Sigmoid colon (tissue), 7 donors: ENCODE measurements around the gene NIPAL3. TPM values are rescaled to one million over a fixed set of nuclear protein-coding genes. Genes with fewer than 3 reads are reported as not detected.
"Not testable (repeated sequence)": the region's sequence is repeated elsewhere in the genome, so short reads cannot be mapped to it uniquely, and the experiment has no call there.

Experiments used
- DNase-seq: peaks from one replicate; pipeline ENCODE4 v3.0.0-alpha.2; 2019
- H3K27ac ChIP-seq, 4 donors: fragments of 200-600 bp; sonication (generic); one replicate each; pipeline ENCODE4 v1.5.1; 2016 to 2019; ENCODE audit warnings: mild to moderate bottlenecking in 1 of 4
- H3K27me3 ChIP-seq, 3 donors: fragments of 200-600 bp; sonication (generic); one replicate each; pipeline ENCODE4 v1.5.1; 2019; ENCODE audit warnings: mild to moderate bottlenecking in 1 of 3
- H3K36me3 ChIP-seq, 4 donors: fragments of 200-600 bp; sonication (generic); one replicate each; pipeline ENCODE4 v1.5.1; 2016 to 2019
- H3K4me1 ChIP-seq, 4 donors: fragments of 200-600 bp; sonication (generic); one replicate each; pipeline ENCODE4 v1.5.1; 2017 to 2019
- H3K4me3 ChIP-seq, 4 donors: fragments of 200-600 bp; sonication (generic); one replicate each; pipeline ENCODE4 v1.5.1; 2017 to 2019; ENCODE audit warnings: mild to moderate bottlenecking in 2 of 4, moderate library complexity in 1 of 4
- H3K9me3 ChIP-seq, 4 donors: fragments of 200-600 bp in 3 of 4; sonication (generic) in 3 of 4; one replicate each; pipeline versions ENCODE4 v1.5.1 to v1.6.1; 2013 to 2019
- EP300 ChIP-seq, 4 donors: sonication (generic); formaldehyde crosslinking; IDR thresholded peaks; one replicate each; pipeline ENCODE4 v1.6.1; 2017; ENCODE audit warnings: antibody characterized with exemption in 4 of 4
- POLR2A ChIP-seq, 2 donors: fragments of 450-650 bp; IDR thresholded peaks; one replicate each; pipeline ENCODE4 v1.6.1; 2016; ENCODE audit warnings: antibody characterized with exemption in 2 of 2, mild to moderate bottlenecking in 2 of 2, moderate library complexity in 2 of 2
- POLR2AphosphoS5 ChIP-seq, 4 donors: sonication (generic); formaldehyde crosslinking; IDR thresholded peaks; one replicate each; pipeline ENCODE4 v1.6.1; 2017; ENCODE audit warnings: antibody characterized with exemption in 4 of 4
- WGBS, 2 donors: extraction: QIAGEN DNeasy Blood & Tissue Kit; methylation state at CpG; one replicate each; pipeline ENCODE4 v1.1.7; 2013; 5-methylcytosine and 5-hydroxymethylcytosine counted together
- intact Hi-C: fragments of 100-400 bp; cut with DNase I; formaldehyde crosslinking; loops from one replicate; pipeline ENCODE4 v1.15.1; 2023
- polyA plus RNA-seq, 3 donors: library from polyadenylated mRNA; stranded (reverse); fragments of 200-250 nt; gene quantifications; one replicate each; pipeline ENCODE4 v1.2.3, GENCODE V29; 2013
- total RNA-seq, 4 donors: library from RNA; depleted of rRNA; stranded (reverse); fragments of >200 nt; gene quantifications; one replicate each; pipeline ENCODE4 v1.1.0, GENCODE V29; 2016
- TF ChIP-seq, protein P1 (sequence below), 4 experiments: fragments of 450-650 bp in 3 of 4; fragments of 200-600 bp in 1 of 4; IDR thresholded peaks; one replicate each; pipeline ENCODE4 v1.5.1; 2016 to 2019; ENCODE audit warnings: antibody characterized with exemption in 4 of 4, mild to moderate bottlenecking in 3 of 4, moderate library complexity in 2 of 4
- donor health status: healthy with polysubstance abuse.
- donor health status: Bipolar disorder and iron deficiency.
- donor health status: healthy.

Gene NIPAL3
- total and polyA plus RNA-seq, 7 donors = 5.8 to 53.2 (median 23.7) TPM

DNA sequence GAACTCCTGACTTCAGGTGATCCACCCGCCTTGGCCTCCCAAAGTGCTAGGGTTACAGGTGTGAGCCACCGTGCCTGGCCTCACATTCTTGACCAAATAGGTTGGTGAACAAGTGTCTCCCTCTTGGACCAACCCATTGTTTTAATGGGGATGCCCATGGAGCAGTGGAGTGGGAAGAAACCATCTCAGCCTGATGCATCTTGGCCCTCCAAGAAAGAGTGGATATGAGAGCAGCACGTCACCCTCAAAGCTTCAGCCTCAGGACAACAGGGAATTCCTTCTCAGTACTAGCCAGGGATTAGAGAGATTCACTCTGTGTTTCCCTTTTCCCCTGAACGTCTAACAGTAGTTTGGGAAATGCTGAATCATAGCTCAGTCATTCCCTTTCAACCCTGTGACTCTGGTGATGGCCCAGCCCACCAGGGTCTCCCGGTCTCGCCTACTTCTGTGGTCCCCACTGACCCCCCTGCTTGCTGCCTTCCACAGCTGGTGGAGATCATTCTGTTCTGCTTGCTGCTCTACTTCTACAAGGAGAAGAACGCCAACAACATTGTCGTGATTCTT lies 37.4 kb downstream of the NIPAL3 start:
- Histone ChIP-seq H3K9me3 (no peaks in the 10 kb centered on the region), H3K27me3 (no peaks in the 10 kb centered on the region), H3K36me3 (peaks cover 6 to 97% (median 25%) of the 10 kb centered on the region in 4 donors), H3K4me1 (no peaks in the 10 kb centered on the region), H3K27ac (no peak overlapping the region), H3K4me3 (no peak overlapping the region)
- intact Hi-C loops = no loop called here
- DNase-seq = no peak
- 90 to 92% methylated on average over 8 of the region's 8 CpGs for WGBS, 2 donors
- no peak for TF ChIP-seq POLR2A (IDR thresholded peaks at IDR 0.05)
- TF ChIP-seq, protein P1, sequence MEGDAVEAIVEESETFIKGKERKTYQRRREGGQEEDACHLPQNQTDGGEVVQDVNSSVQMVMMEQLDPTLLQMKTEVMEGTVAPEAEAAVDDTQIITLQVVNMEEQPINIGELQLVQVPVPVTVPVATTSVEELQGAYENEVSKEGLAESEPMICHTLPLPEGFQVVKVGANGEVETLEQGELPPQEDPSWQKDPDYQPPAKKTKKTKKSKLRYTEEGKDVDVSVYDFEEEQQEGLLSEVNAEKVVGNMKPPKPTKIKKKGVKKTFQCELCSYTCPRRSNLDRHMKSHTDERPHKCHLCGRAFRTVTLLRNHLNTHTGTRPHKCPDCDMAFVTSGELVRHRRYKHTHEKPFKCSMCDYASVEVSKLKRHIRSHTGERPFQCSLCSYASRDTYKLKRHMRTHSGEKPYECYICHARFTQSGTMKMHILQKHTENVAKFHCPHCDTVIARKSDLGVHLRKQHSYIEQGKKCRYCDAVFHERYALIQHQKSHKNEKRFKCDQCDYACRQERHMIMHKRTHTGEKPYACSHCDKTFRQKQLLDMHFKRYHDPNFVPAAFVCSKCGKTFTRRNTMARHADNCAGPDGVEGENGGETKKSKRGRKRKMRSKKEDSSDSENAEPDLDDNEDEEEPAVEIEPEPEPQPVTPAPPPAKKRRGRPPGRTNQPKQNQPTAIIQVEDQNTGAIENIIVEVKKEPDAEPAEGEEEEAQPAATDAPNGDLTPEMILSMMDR (IDR thresholded peaks at IDR 0.05) = no peak
- TF ChIP-seq EP300 (IDR thresholded peaks at IDR 0.05) = no peak
- TF ChIP-seq POLR2AphosphoS5 (IDR thresholded peaks at IDR 0.05) = no peak

DNA sequence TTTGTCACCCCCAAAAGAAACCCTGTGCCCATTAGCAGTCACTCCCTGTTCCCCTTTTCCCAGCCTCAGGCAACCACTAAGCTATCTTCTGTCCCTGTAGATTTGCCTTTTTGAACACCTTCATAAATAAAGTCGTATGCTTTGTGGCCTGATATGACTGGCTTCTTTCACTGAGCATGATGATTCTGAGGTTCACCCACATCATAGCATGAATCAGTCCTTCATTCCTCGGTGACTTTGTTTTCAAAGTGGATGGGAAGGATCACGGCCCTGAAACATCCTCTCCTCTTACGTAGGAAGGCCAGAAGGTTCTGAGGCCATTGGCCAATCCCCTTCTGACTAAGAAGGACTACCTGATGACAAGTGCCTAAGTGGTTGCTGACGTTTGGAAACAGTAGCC lies 39.1 kb downstream of the NIPAL3 start:
- no peaks in the 10 kb centered on the region for H3K27me3 ChIP-seq
- no peak overlapping the region for H3K27ac ChIP-seq
- no peak for DNase-seq
- no peak overlapping the region for H3K4me3 ChIP-seq
- H3K9me3 ChIP-seq = no peaks in the 10 kb centered on the region
- WGBS, 2 donors = 83 to 86% methylated on average over 5 of the region's 5 CpGs
- H3K36me3 ChIP-seq = peaks cover 6 to 98% (median 34%) of the 10 kb centered on the region in 4 donors
- no peak for TF ChIP-seq EP300 (IDR thresholded peaks at IDR 0.05)
- intact Hi-C loops = no loop called here
- H3K4me1 ChIP-seq = no peaks in the 10 kb centered on the region

DNA sequence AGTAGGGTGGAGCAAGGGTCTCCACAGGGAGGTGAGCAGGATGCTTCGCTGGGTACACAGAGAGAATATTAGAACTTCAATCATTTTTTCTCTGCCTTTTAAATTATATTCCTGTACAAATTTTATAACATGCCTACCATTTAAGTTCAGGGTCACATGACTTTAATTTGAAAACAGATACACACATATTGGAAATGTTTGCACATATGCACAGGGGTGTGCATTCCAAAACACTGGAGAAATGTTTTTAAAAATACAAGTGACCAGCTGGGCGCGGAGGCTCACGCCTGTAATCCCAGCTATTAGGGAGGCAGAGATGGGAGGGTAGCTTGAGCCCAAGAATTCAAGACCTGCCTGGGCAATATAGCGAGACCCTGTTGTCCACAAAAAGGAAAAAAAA lies 39.7 kb downstream of the NIPAL3 start:
- H3K9me3 ChIP-seq = no peaks in the 10 kb centered on the region
- WGBS, 2 donors = 97 to 98% methylated on average over 5 of the region's 5 CpGs
- peaks cover 6 to 98% (median 38%) of the 10 kb centered on the region in 4 donors for H3K36me3 ChIP-seq
- no peaks in the 10 kb centered on the region for H3K4me1 ChIP-seq
- intact Hi-C loops = no loop called here
- H3K27me3 ChIP-seq = no peaks in the 10 kb centered on the region
- H3K27ac ChIP-seq = no peak overlapping the region
- TF ChIP-seq EP300 (IDR thresholded peaks at IDR 0.05) (no peak), POLR2A (IDR thresholded peaks at IDR 0.05) (no peak), POLR2AphosphoS5 (IDR thresholded peaks at IDR 0.05) (no peak)
- TF ChIP-seq, protein P1 (IDR thresholded peaks at IDR 0.05) = no peak
- no peak for DNase-seq
- no peak overlapping the region for H3K4me3 ChIP-seq

DNA sequence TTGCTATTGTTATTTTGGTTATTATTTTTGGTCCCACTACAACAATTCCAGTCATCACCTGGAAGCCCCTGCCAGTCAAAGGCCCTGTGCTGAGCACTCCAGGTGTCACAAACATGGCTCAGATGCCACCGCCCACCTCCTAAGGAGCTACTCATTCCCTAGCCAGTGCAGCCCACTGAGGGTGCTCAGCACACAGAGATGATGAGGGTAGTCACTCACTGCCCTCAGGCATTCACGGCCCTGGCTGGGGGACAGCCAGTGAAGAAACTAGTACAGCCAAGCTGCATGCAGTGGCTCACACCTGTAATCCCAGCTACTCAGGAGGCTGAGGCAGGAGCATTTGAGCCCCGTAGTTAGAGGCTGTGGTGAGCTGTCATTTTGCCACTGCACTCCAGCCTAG lies 42.3 kb downstream of the NIPAL3 start:
- H3K9me3 ChIP-seq = no peaks in the 10 kb centered on the region
- H3K4me3 ChIP-seq = no peak overlapping the region
- peaks cover 3 to 90% (median 36%) of the 10 kb centered on the region in 4 donors for H3K36me3 ChIP-seq
- intact Hi-C loops = no loop called here
- 94 to 95% methylated on average over 3 of the region's 3 CpGs for WGBS, 2 donors
- TF ChIP-seq POLR2A (IDR thresholded peaks at IDR 0.05) = no peak
- no peak for TF ChIP-seq POLR2AphosphoS5 (IDR thresholded peaks at IDR 0.05)
- TF ChIP-seq, protein P1 (IDR thresholded peaks at IDR 0.05) = no peak
- TF ChIP-seq EP300 (IDR thresholded peaks at IDR 0.05) = no peak
- no peak overlapping the region for H3K27ac ChIP-seq
- H3K4me1 ChIP-seq = no peaks in the 10 kb centered on the region
- no peak for DNase-seq
- H3K27me3 ChIP-seq = no peaks in the 10 kb centered on the region

DNA sequence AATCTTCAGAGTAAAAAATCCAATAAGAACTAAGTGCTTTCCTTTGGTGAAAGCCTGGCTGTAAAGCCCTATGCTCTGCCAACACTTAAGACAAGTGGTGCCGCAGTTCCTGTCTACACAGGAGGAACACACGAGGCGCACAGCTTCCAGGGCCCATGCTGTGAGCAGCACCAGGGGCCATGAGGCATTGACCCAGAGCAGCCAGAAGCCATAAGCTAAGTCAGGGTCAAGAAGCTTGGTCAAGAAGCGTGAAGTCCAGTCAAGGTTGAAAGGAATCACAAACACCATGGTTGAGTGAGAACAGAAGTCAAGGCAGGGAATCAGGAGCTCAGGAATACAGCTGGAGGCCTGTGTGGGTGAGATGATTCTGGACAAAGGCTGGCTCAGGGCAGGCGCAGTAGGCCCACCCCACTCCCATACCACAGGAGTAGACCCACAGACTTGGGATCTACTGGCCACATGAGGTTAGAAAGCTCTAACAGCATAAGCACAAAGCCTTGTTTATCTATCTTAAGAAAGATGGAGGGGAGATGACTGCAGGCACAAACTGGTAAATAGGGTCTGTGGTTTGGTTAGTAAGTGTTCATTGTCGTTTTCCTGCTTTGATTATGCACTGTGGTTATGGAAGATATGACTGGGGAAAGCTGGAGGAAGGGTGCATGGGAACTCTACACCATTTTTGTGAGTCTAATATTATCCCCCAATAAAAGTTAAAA lies 44.1 kb downstream of the NIPAL3 start:
- intact Hi-C loops = no loop called here
- peaks cover 3 to 85% (median 33%) of the 10 kb centered on the region in 4 donors for H3K36me3 ChIP-seq
- TF ChIP-seq POLR2AphosphoS5 (IDR thresholded peaks at IDR 0.05) (no peak), POLR2A (IDR thresholded peaks at IDR 0.05) (no peak), EP300 (IDR thresholded peaks at IDR 0.05) (no peak)
- TF ChIP-seq, protein P1 (IDR thresholded peaks at IDR 0.05) = no peak
- DNase-seq = no peak
- 83 to 93% methylated on average over 6 of the region's 6 CpGs for WGBS, 2 donors
- H3K27ac ChIP-seq = no peak overlapping the region
- H3K4me3 ChIP-seq = no peak overlapping the region
- no peaks in the 10 kb centered on the region for H3K27me3 ChIP-seq
- H3K9me3 ChIP-seq = no peaks in the 10 kb centered on the region
- H3K4me1 ChIP-seq = peaks cover 0 to 4% (median 0%) of the 10 kb centered on the region in 4 donors

DNA sequence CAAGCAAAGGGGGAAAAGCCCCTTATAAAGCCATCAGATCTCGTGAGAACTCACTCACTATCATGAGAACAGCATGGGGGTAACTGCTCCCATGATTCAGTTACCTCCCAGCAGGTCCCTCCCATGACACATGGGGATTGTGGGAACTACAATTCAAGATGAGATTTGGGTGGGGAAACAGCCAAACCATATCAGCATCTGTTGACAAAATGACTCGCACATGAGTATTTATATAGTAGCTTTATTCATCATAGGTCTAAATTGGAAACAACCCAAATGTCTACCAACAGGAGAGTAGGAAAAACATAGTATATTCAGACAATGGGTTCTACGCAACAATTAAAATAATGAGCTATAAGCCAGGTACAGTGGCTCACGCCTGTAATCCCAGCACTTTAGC lies 46.5 kb downstream of the NIPAL3 start:
- H3K9me3 ChIP-seq, H3K4me3 ChIP-seq, H3K4me1 ChIP-seq, H3K27me3 ChIP-seq, intact Hi-C loops, DNase-seq, H3K27ac ChIP-seq: not testable (repeated sequence)
- 82 to 88% methylated on average over 4 of the region's 4 CpGs for WGBS, 2 donors
- peaks cover 3 to 83% (median 34%) of the 10 kb centered on the region in 4 donors for H3K36me3 ChIP-seq
